Measurements from ENCODE around the gene DNM1L.

- TF ChIP-seq EZH2 (IDR thresholded peaks at IDR 0.05; ENCODE audit: borderline replicate concordance, low read depth, low read length, severe bottlenecking) (no peak), CTCF (IDR thresholded peaks at IDR 0.05; ENCODE audit: extremely low read depth in 1 of 2, insufficient read depth in 1 of 2, low read depth in 1 of 2, low read length in 2 of 2) (no peak), JUN (IDR thresholded peaks at IDR 0.05; ENCODE audit: borderline replicate concordance, insufficient read depth, insufficient read length, low read depth) (no peak), POLR2A (IDR thresholded peaks at IDR 0.05; ENCODE audit: low read depth, low read length) (no peak)
Observed at GRCh38 chr12:32739279-32739678, 60.2 kb downstream of the DNM1L start.

Data from endothelial cell of umbilical vein (primary cell).